OCI-M1 (cell line): ENCODE results near the gene MME.
"Not testable (repeated sequence)": the region's sequence is repeated elsewhere in the genome, so short reads cannot be mapped to it uniquely, and the experiment has no call there.

ENCODE experiments used
- DNase-seq: peaks from one replicate; lab custom pipeline; 2025; lab: John Stamatoyannopoulos, UW

MME gene

GRCh38 chr3:155084567-155084966 lies 4.4 kb downstream of the MME start:
- DNase-seq: no peak

- no peak for DNase-seq
These were observed 5.9 kb downstream of the MME start for GRCh38 chr3:155086051-155086450.

- no peak for DNase-seq
These were observed 8.7 kb downstream of the MME start for GRCh38 chr3:155088706-155089345.

GRCh38 chr3:155089495-155089894 lies 9.4 kb downstream of the MME start:
- DNase-seq: no peak

- no peak for DNase-seq
These were observed 13.1 kb downstream of the MME start for GRCh38 chr3:155093261-155093660.

- DNase-seq: no peak
These were observed 16.3 kb downstream of the MME start for GRCh38 chr3:155096303-155097008.

GRCh38 chr3:155097009-155097349 lies 16.9 kb downstream of the MME start:
- DNase-seq: no peak

- DNase-seq: no peak
These were observed 21.3 kb downstream of the MME start for GRCh38 chr3:155101398-155101797.

GRCh38 chr3:155102329-155102728 lies 22.2 kb downstream of the MME start:
- DNase-seq: no peak

GRCh38 chr3:155103686-155104085 lies 23.6 kb downstream of the MME start:
- DNase-seq: no peak

GRCh38 chr3:155106119-155106518 lies 26.0 kb downstream of the MME start:
- DNase-seq: no peak

- no peak for DNase-seq
These were observed 29.9 kb downstream of the MME start for GRCh38 chr3:155110022-155110421.

- DNase-seq: peak; percentile 21
These were observed 31.1 kb downstream of the MME start for GRCh38 chr3:155110996-155111901.

- no peak for DNase-seq
These were observed 31.9 kb downstream of the MME start for GRCh38 chr3:155111971-155112370.

GRCh38 chr3:155112661-155113389 lies 32.7 kb downstream of the MME start:
- no peak for DNase-seq

GRCh38 chr3:155124745-155125144 lies 44.6 kb downstream of the MME start:
- not testable (repeated sequence) for DNase-seq

GRCh38 chr3:155129396-155129795 lies 49.3 kb downstream of the MME start:
- DNase-seq: no peak

GRCh38 chr3:155130001-155130400 lies 49.9 kb downstream of the MME start:
- no peak for DNase-seq

- peak; percentile 77 for DNase-seq
These were observed 51.0 kb downstream of the MME start for GRCh38 chr3:155131104-155131503.

GRCh38 chr3:155134311-155134710 lies 54.2 kb downstream of the MME start:
- DNase-seq: not testable (repeated sequence)

GRCh38 chr3:155135003-155135402 lies 54.9 kb downstream of the MME start:
- DNase-seq: no peak

GRCh38 chr3:155138677-155139076 lies 58.6 kb downstream of the MME start:
- no peak for DNase-seq
